ENCODE measurements around the gene MYO1G. TPM values are rescaled to one million over a fixed set of nuclear protein-coding genes. Genes with fewer than 3 reads are reported as not detected.
"Not testable (repeated sequence)": the region's sequence is repeated elsewhere in the genome, so short reads cannot be mapped to it uniquely, and the experiment has no call there.

Gene MYO1G
- total RNA-seq, 1 experiment from 2014 or later: not detected

DNA sequence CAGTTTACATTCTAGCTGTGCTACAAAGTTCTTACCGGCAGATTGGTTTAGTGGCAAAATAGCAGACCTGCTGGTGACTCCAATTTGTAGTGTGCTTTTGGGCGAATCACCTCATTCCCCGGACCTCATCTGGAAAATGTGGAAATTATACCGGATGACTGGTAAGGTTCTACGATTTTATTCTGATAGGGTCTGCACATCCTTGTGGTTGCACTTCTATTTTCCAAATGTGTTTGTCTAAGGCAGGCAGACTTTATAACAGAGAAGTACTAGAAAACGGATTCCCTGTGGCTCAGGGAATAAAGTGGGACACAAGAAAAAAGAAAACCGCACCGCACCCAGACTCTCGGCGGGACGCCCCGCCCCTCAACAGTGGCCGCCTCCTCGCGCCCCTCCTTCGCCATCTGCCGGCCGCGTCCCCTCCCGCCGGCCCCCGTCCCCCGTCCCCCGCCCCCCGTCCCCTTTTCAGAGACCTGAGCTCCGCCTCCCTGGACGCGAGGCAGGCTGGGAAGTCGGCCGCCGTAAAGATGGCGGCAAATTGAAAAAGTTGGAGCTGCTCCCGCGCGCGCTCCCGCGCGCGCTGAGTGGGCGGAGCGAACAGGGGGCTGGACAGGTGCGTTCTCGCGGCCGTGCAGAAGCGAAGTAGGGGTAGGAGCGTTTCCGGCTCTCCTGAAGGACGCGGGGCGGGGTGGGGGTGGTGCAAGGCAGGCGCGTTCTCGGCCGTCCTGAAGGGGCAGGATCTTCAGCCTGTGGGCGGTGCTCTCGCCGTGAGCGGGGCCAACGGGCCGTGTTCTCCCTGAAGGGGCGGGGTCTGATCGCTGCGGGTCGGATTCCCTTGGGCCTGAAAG is 20.7 kb upstream of the MYO1G start:
- peak; percentile 99 for DNase-seq (ENCODE audit: low read depth)

DNA sequence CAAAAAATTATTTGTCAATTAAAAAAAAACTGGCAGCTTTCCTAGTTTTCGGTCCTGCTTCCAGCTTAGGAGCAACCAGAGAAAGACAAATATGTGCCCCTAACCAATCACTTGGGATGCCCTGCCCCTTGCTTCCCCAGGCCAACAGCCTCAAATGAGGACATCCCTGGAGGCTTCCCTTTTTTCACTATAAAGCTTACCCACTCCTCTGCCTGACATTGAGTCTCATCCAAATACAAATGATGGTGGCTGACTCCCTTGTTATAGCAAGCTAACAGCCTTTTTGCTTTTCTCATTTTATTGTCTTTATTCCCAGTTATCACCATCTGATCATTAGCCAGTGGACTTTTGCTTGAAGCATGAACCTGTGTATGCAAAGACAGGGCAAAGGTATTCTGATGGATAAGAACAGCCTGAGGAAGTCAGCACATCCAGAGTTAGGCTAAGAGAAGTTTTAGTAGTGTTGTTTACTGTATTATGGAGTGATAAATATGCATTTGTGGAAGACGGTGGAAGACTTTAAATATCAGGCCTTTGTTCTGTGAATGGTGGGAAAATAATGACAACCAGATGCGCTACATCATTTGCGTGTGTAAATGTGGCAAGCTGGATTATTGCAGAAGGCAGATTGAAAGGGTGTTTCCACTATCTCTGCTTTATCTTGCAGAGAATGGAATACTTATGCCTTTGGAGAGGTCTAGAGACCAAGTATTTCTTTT is 19.5 kb upstream of the MYO1G start:
- no peak for DNase-seq (ENCODE audit: low read depth)

DNA sequence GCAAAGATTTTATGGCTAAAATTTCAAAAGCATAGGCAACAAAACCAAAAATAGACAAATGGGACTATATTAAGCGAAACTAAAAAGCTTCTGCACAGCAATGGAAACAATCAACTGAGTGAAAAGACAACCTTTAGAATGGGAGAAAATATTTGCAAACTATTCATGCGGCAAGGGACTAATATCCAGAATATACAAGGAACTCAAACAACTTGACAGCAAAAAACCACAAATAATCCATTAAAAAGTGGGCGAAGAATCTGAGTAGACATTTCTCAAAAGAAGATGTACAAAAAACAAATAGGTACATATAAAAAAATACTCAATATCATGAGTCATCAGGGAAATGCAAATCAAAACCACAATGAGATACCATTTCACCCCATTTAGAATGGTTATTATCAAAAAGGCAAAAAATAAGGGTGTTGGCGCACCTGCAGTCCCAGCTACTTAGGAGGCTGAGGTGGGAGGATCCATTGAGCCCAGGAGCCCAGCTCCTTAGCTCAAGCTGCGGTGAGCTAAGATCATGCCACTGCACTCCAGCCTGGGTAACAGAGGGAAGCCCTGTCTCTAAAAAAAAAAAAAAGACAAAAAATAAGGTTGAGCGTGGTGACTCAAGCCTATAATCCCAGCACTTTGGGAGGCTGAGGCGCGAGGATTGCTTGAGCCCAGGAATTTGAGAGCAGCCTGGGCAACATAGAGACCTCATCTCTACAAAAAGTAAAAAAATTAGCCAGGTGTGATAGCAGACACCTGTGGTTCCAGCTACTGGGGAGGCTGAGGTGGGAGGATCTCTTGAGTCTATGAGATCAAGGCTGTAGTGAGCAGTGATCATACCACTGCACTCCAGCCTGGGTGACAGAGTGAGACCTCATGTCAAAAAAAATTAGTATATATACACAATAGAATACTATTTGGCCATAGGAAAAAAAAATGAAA is 17.0 kb upstream of the MYO1G start:
- no peak for DNase-seq (ENCODE audit: low read depth)

DNA sequence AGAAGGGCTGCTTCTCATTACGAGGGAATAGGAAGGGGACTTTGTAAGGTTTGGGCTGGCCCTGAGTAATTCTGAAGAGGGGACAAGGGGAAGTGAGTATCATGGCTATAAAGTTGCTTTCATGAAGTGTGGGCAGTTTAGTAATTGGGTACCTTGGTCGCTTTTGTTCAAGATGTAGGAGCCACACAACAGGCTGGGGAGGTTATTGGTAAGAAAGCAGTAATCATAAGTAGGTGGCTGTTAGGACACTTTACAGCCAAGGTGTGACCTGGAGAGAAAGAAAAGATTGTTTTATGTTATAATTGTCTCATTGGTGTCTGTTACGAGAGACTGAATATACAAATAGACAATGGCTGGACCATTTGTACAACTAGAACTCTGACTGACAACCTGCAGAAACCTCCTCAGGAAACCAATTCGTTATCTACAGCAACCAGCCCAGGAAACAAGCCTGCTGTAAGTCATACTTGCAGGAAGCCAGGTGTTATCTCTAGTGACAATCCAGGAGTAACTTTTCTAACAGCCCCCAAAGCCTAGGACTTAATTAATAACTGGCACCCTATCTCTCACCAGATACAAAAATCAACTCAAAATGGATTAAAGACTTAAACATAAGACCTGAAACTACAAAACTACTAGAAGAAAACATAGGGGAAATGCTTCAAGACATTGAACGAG is 16.2 kb upstream of the MYO1G start:
- DNase-seq (ENCODE audit: low read depth): no peak

DNA sequence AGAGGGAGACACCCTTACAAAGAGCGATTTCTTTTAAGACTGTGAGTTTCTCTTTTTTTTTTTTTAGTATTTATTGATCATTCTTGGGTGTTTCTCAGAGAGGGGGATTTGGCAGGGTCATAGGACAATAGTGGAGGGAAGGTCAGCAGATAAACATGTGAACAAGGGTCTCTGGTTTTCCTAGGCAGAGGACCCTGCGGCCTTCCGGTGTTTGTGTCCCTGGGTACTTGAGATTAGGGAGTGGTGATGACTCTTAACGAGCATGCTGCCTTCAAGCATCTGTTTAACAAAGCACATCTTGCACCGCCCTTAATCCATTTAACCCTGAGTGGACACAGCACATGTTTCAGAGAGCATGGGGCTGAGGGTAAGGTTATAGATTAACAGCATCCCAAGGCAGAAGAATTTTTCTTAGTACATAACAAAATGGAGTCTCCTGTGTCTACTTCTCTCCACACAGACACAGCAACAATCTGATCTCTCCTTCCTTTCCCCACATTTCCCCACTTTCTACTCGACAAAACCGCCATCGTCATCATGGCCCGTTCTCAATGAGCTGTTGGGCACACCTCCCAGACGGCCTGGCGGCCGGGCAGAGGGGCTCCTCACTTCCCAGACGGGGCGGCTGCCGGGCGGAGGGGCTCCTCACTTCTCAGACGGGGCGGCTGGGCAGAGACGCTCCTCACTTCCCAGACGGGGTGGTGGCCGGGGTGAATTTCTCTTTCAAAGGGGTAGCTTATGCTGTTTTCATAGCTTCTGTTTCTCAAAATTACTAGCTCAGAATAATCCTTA is 13.4 kb upstream of the MYO1G start:
- not testable (repeated sequence) for DNase-seq (ENCODE audit: low read depth)

DNA sequence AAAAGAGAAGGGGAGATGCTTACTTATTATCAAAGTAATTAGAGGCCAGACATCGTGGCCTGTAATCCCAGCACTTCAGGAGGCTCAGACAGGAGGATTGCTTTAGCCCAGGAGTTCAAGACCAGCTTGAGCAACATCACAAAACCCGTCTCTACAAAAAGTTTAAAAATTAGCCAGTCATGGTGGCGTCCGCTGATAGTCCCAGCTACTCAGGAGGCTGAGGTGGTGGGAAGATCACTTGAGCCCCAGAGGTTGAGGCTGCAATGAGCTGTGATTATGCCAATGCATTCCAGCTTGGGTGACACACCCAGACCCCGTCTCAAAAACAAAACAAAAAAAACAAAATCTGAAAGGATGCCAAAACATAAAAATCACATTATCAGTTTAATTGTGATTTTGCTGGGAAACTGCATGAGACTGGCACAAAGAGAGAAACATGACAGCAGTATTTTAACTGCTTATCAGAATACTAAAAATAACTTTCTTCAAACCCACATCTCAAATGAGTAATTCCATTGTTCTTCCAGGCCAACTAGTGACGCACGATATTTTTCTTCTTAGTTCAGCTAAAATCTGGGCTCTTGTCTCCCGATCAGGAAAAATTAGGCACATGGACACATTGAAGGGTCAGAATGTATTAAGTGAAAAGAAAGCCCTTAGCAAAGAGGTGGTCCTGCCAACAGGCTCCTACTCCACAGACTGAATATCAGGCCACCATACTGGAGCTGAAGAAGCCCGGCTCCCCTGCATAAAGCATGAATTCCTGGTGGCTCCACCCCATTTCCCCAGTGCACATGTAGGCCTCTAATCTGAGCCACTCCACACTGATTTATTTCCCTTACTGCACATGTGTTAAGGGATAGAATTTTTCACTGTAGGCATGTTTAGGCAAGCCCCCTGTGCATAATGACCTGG is 11.6 kb upstream of the MYO1G start:
- peak; percentile 77 for DNase-seq (ENCODE audit: low read depth)

DNA sequence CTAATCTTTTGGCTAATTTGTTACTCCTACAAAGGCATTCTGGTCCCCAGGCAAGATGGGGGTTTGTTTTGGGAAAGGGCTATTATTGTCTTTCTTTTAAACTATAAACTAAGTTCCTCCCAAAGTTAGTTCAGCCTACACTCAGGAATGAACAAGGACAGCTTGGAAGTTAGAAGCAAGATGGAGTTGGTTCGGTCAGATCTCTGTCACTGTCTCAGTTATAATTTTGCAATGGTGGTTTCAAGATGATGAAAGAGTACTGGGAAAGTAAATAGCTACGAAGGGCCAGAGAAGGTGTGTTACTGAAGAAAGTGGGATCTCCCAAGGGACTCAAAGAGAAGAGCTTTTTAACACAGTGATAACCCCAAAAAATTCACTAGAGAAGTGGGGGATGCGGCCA is 10.3 kb upstream of the MYO1G start:
- no peak for DNase-seq (ENCODE audit: low read depth)

DNA sequence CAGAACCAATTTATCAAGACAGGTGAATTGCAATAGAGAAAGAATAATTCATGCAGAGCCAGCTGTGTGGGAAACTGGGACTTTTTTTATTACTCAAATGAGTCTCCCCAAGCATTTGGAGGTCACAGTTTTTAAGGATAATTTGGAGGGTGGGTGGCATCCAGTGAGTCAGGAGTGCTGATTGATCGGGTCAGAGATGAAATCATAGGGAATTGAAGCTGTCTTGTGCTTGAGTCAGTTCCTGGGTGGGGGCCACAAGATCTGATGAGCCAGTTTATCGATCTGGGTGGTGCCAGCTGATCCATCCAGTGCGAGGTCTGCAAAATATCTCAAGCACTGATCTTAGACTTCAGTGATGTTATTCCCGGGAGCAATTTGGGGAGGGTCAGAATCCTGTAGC is 9.9 kb upstream of the MYO1G start:
- no peak for DNase-seq (ENCODE audit: low read depth)

DNA sequence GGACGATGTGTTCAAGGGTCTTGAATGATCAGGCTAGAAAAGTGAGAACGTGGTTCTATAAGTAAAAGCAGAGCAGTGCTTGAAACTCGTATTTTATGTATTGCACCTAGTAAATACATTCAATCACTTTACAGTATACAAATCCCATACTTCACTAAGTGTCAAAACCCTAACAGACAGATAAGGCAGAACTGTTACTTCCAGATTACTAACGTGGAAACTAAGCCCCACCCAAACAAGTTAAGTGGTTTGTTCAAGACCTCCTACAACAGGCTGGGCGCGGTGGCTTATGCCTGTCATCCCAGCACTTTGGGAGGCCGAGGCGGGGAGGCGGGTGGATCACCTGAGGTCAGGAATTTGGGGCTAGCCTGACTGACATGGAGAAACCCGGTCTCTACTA is 9.2 kb upstream of the MYO1G start:
- DNase-seq (ENCODE audit: low read depth): no peak

DNA sequence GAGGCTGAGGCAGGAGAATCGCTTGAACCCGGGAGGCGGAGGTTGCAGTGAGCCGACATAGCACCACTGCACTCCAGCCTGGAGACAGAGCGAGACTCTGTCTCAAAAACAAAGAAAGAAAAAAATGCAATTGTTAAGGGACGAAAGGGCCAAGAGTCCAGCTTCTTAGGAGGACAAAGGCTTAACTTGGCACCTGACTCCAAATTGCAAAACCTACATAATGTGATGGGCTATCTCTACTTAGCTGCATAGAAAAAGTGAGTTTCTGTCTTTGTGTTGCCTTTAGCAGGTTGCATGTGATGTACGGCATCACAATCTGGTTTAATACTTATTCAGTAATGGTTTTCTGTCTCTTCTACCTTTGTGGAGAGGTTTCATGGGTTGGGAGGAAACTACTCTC is 8.6 kb upstream of the MYO1G start:
- DNase-seq (ENCODE audit: low read depth): no peak

DNA sequence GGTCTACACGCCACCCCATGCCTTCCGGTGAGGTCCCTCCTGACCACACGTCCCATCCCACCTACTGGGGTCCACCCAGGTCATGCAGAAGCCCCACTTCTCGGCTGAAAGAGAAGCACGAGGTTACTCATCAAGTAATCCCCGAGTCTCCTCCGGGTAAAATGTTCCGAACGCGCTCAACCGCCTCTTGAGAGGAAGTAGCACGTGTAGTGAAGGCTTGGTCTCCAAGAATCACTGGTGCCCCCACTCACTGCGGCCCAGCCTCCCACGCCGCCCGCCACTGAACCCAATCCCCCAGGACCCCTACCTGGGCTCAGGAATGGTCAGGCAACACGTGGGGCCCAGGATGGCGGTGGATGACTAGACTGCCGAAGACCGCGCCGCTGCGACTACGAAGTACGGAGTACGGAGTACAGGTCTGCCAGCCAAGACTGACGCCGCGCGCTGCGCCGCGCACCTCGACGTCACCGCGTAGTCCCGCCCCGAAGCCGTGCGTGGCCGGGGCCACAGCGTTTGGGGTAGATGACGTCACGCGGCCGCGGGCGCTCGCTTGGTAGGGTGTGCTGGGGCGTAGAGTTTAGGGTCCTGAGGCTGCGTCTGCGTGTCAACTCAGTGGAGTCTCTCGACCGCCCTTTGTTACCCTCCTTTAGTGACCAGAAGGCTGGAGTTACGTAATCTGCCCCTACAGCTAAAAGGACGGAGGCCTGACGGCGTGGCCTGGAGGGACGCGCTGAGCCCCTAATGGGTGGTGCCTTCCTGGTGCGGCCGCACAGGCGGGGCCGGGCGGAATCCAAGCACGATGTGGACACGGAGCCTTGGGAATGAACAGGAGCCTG is 7.6 kb upstream of the MYO1G start:
- peak; percentile 90 for DNase-seq (ENCODE audit: low read depth)

DNA sequence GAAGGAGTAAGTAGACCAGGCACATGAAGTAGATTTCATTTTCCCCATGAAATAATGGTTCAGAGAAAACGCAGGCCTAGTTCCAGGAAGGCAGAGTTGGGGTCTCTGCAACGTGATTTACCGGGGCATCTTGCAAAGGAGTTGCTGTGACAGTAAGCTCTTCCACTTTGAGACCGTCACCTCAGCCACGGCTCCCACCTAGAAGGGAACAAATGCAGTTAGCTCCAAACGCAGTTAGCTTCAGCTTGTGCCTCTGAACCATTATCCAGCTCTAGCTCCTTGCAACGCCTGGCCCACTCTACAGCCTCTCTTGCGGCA is 7.0 kb upstream of the MYO1G start:
- no peak for DNase-seq (ENCODE audit: low read depth)

DNA sequence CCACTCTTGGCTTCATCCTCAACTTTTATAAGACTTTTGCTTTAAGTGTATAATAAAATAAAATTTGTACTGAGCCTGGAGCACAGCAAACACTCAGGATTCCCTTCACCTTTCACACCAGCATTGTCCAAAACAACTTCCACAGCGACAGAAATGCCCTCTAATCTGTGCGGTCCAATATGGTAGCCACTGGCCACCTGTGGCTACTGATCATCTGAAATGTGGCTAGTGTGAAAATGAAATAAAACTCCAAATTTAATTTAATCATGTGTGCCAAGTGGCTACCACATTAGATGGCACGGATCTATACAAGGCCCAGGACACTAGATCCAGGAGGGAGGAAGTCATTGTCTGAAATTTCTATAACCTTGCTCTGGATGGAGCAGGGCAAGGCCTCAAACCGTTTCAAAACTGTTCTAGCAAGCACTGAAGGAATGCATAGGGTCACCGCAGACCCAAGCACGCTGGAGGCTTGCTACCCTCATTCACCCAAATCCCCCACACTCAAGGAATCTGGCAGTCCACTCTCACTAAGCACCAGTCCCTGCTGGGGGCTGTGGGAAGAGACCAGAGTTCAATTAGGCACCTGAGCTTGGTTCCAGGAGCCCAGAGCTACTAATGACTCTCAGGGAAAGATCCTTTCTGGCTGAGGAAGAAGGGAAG is 6.3 kb upstream of the MYO1G start:
- no peak for DNase-seq (ENCODE audit: low read depth)

DNA sequence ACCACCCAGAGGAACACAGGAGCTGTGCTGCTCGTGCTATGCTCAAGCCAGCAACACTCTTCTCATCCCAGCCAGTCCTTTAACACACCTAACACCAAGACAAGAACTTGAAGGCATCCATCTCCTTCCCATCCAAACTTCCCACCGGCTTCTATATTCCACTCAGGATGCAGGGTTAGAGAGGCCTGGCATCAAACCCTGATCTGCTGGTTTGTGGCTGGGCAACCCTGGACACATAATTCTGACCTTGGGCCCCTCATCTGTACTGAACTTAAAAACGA is 5.6 kb upstream of the MYO1G start:
- no peak for DNase-seq (ENCODE audit: low read depth)

DNA sequence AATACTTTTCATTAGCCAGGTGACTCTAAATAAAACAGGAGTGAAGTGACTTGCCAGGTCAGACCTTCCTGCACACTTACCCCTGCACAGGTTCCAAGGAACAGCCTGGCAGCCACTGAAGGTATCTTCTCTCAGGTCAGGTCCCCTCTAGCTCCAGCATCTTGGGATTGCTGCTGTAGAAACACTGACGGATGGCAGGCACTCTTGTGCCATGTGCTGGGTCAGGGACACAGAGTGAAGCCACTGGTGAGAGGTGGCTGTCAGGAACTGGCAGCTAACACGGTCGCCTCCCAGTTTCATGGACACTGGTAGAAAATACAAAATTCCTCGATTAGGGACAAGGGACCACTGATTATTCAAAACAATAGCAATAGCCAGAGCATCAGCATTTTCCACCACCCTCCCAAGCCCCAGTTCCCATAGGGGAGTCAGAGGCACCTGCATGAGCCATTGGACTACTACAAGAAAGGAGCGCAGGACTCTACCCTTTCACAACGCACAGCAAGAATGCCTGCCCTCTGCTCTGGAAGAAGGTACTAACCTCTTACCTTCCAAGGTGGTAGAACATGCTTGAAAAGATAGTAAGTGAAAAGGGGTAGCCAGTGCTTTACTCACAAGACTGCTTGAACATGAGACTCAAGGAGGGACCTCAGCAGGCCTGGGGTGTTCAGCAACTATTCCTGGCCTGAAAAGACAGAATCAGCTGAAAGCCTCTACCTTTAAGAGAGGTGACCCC is 5.1 kb upstream of the MYO1G start:
- DNase-seq (ENCODE audit: low read depth): no peak

DNA sequence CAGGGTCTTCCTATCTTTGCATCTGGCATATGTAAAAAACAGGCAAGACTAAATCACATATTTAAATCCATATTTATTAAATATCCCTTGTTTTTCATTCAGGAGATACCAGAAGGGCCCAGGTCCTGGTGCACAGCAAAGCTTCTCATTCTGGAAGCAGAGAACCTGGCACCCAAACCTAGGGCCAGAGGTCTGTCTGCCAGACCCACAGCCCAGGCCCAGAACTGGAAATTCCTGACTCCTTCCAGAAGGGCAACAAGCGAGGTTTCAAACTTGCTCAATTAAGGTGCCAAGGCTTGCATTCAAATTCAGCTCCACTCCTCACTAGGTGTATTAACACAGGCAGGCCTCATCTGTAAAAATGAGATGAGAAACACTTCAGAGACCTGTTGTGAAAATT is 4.2 kb upstream of the MYO1G start:
- DNase-seq (ENCODE audit: low read depth): no peak

DNA sequence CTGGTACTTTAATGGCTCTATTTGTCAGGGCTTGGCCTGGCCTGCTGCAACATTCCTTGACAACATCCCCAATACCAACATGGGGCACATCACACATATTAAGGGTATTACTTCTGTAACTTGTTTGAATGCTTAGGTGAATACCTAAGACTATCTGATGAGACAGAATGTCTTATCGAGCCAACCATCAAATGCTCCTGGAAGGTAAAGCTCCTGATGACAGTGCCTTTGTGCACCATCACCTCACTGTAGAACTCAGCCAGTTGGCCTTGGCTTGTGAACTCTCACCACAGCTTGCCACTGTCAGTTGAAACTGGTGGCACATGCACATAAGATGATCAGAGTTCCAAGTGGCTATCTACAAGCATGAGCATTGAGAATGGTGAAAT is 3.7 kb upstream of the MYO1G start:
- no peak for DNase-seq (ENCODE audit: low read depth)

Data from HT1080 (cell line).